GM12872 (cell line): Measurements from ENCODE around the gene RFPL3.

ENCODE experiments used
- TF ChIP-seq, protein P1 (sequence below): IDR thresholded peaks from 3 replicates; pipeline ENCODE4 v1.5.1; 2011; ENCODE audit warnings: low read depth, mild to moderate bottlenecking, low read length, moderate library complexity; ENCODE audit not compliant: insufficient read depth

RFPL3 gene

DNA sequence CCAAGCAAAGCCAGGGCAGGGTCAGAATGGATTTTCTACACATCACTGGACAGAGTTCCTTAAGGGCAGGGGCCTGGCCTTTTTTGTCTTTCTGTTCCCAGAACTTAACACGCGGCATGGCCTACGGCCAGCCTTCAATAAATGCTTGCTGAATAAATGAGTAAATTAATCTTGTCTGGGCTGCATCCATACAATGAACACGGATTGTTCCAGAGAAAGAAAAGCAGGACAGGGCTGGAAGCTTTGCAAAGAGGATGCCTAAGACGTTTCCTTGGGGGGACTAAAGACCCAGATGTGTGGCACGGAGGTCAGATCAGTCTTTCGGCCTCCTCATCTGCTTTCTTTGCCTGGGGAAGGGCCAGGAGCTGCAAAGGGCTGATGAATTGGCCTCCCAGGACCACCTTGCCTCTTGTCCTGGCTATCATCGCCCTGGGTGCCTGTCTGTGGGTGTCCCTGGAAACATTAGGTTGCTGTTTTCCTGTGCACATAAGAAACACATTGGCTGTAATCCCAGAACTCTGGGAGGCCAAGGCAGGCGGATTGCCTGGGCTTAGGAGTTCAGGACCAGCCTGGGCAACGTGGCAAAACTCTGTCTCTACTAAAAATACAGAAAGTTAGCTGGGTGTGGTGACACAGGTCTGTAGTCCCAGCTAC, 20.8 kb upstream of the RFPL3 start:
- TF ChIP-seq, protein P1, sequence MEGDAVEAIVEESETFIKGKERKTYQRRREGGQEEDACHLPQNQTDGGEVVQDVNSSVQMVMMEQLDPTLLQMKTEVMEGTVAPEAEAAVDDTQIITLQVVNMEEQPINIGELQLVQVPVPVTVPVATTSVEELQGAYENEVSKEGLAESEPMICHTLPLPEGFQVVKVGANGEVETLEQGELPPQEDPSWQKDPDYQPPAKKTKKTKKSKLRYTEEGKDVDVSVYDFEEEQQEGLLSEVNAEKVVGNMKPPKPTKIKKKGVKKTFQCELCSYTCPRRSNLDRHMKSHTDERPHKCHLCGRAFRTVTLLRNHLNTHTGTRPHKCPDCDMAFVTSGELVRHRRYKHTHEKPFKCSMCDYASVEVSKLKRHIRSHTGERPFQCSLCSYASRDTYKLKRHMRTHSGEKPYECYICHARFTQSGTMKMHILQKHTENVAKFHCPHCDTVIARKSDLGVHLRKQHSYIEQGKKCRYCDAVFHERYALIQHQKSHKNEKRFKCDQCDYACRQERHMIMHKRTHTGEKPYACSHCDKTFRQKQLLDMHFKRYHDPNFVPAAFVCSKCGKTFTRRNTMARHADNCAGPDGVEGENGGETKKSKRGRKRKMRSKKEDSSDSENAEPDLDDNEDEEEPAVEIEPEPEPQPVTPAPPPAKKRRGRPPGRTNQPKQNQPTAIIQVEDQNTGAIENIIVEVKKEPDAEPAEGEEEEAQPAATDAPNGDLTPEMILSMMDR = no peak

DNA sequence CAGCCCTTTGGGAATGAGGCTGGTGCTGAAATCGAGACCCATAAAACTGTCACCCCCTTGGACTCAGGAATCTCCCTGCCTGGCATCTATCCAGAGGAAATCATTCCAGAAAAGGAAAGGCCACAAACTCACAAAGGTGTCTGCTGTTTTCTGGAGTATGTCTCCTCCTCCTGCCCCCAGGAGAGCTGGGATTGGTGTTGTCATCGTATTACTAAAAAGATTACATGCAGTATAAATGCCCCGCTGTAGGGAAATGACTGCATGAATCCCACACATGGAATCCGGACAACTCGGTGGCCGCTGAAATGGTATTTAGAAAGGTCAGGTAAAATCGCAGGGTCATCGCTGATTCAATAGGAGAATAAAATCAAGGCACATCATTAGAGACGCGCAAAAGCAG, 18.9 kb upstream of the RFPL3 start:
- TF ChIP-seq, protein P1 = no peak

DNA sequence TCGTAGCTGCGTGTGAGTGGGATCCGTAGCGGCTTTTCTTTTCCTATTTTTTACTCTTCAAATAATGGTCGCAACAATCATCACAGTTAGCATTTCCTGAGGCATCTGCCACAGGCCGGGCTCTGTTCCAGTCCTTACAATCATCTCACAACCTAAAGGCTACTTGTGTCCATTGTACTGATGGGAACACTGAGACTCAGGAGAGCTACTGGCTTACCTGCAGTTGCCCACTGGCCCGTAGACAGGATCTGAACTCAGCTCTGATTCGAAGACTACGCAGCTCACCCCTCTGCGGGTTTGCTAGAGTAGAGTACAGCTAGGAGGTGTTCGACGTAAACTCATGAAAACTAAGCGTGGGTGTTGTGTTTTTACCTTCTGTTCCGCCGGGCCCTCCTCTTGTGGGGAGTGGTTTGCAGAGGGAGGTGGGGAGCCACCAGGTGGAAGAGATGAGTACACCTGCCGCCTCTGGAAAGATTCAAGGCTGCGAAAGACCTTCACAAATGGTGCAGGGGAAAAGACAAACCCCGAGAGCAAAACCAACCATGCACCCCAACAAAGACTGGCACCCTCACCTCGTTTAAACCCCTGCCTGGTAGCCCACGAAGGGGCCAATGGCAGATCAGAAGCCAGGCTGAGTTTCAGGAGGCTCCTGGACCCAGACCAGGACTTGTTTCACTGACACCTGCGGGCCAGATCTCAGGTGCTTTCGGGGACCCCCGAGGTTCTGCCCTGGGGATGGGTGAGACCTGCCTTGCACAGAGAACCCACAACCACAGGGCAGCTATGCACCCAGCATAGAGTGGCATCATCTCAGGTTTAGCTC, 18.3 kb upstream of the RFPL3 start:
- TF ChIP-seq, protein P1 = no peak

DNA sequence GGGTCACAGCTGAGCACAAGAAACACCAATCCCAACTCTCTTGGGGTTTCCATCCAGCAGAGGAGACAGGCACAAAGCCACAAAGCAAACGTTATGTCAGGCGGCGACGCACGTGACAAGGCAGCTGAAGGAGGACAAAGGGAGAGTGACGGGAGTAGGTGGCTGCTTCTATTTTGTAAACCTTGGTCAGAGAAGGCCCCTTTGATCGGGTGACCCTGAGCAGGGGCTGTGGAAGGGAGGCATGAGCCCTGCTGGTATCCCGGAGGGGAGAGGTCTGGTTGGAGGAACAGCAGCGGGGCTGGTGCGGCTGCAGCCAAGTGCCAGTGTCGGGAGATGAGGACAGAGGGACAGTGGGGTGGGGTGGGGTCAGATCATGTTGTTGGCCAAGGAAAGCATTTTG, 17.3 kb upstream of the RFPL3 start:
- TF ChIP-seq, protein P1 = no peak

DNA sequence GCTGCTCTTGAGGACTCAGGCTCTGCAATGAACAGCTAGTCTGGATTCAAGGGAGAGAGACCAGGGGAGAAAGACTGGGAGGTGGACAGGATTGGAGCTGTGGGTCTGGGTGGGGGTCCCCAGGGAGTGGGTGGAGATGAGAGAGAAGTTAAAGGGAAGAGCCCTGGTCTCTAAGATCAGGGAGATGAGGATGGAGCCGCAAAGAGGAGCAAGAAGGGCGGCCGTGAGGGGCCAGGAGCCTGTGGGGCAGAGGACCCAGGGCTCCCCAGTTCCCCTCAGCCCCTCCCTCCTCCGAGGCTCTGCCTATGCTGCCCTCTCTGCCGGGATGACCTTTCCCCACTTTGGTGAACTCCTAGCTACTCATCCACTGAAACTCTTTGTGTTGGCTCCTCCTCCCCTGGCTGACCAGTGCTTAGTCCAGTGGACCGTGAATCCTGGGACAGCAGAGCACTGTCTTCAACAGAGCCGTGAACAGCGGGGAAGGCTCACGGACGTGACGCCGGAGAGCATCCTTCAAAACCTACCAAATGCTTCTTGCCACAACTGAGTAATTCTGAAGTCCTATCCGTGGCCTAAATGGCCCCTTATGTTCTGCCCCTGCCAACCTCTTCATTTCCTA, 16.4 kb upstream of the RFPL3 start:
- TF ChIP-seq, protein P1 = no peak

DNA sequence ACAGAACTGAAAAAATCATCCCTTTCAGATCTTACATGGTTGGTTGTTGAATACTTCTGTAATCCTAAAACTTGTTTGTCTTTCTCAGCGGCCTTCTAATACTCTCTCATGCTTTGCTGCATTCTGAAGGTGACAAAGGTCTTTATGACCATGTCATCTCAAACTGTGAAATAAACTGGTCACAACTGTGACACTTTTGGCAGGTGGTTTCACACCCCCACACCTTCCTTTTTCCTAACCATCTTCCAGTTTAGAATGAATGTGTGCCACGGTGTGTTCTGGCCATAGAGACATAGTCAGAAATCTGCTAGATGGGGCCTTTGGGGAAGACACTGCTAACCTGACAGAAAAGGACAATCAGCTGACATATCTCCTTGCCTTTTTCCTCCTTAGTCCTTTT, 14.7 kb upstream of the RFPL3 start:
- TF ChIP-seq, protein P1 = no peak

DNA sequence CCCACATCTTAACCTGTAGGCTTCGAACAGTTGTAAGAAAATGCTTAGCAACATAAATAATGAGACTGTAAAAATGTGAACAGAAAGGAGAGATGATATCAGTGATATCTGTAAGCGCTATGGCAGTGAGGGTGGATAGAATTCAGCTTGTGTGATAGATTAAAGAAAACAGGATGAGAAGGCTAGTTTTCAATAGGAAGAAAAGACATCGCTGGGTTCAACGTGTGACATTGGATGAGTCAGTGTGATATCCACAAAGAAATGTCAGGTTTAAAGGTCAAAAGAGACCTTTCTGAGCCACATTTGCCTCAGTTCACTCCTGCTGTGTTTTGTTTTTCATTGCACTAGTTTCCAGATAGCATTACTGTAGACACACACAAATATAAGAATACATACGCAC, 13.7 kb upstream of the RFPL3 start:
- TF ChIP-seq, protein P1 = no peak
